ENCODE measurements around the gene PITX3.

The PITX3 gene

DNA sequence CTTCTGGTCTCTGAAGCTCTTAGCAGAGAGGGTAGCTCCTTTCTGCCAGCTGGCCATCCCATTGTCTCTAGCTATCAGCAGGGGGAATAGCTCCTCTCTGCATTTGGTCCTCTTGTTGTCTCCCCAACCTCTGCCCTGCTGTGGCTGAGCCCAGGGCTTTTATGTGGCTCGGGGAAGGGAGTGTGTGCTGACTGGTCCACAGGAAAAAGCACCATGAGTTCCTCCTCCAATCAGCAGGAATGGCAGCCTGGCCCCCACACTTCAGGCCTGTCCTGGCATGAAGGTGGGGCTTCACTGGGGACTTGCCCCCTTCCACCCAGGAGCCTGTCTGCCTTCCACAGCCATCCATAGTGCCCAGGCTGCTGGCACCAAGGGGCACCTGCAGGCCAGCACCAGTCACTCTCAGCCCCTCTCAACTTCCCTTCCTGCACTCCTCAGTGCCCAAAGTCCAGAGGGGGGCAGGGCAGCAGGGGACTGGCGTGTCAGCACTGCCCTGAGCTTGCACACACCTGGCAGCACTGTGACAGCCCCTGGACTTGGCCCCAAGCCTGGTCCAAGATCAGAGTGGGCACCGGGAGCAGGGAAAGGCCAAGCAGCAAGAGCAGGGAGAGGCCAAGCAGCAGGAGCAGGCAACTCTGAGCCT lies 52.9 kb downstream of the PITX3 start:
- H4K20me1 ChIP-seq (ENCODE audit: insufficient read depth) = no peaks in the 10 kb centered on the region
- TF ChIP-seq, protein P1, sequence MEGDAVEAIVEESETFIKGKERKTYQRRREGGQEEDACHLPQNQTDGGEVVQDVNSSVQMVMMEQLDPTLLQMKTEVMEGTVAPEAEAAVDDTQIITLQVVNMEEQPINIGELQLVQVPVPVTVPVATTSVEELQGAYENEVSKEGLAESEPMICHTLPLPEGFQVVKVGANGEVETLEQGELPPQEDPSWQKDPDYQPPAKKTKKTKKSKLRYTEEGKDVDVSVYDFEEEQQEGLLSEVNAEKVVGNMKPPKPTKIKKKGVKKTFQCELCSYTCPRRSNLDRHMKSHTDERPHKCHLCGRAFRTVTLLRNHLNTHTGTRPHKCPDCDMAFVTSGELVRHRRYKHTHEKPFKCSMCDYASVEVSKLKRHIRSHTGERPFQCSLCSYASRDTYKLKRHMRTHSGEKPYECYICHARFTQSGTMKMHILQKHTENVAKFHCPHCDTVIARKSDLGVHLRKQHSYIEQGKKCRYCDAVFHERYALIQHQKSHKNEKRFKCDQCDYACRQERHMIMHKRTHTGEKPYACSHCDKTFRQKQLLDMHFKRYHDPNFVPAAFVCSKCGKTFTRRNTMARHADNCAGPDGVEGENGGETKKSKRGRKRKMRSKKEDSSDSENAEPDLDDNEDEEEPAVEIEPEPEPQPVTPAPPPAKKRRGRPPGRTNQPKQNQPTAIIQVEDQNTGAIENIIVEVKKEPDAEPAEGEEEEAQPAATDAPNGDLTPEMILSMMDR (conservative IDR thresholded peaks at IDR 0.05; ENCODE audit: low read depth, low read length) = no peak
- no peak overlapping the region for H3K4me3 ChIP-seq (IDR thresholded peaks at IDR 0.05; ENCODE audit: insufficient read depth, low read depth, low read length)
- no peaks in the 10 kb centered on the region for H3K36me3 ChIP-seq (ENCODE audit: insufficient read depth)
- H2AFZ ChIP-seq (ENCODE audit: low read depth) = peak overlapping the region; percentile 81
- H3K9ac ChIP-seq = peak overlapping the region; percentile 55
- H3K79me2 ChIP-seq (ENCODE audit: insufficient read depth, low read depth) = no peaks in the 10 kb centered on the region
- H3K4me1 ChIP-seq (ENCODE audit: low read depth, poor library complexity, severe bottlenecking) = peaks cover 50% of the 10 kb centered on the region
- peak overlapping the region; percentile 97 for H3K27ac ChIP-seq
- H3K4me2 ChIP-seq = peak overlapping the region; percentile 92
- no peaks in the 10 kb centered on the region for H3K27me3 ChIP-seq (ENCODE audit: insufficient read depth, low read depth)

DNA sequence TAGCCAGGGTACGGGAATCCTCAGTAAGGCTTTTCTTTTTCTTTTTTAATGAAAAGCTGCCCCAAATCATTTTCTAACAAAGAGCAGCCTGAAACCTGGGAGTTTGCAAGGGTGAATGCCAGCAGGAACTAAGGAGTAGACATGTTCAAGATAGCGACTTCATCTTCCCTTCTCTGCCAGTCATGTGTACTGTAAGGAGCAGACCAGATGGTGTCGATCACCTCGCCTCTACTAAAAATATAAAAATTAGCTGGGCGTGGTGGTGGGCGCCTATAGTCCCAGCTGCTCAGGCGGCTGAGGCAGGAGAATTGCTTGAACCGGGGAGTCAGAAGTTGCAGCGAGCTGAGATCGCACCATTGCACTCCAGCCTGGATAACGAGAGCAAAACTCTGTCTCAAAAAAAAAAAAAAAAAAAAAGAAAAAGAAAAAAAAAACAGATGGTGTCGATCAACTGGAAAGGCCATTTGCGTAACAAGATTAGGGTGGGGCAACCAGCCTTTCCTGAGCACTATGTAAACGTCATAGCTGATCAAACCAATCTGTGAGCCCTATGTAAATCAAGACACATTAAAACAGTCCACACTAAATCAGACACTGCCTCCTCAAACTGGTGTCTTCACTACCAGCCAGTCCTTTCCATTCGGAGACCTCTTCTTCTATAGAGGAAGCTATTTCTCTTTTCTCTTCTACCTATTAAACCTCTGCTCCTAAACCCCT lies 55.3 kb downstream of the PITX3 start:
- Histone ChIP-seq H2AFZ (ENCODE audit: low read depth) (no peak overlapping the region), H3K4me1 (ENCODE audit: low read depth, poor library complexity, severe bottlenecking) (peaks cover 48% of the 10 kb centered on the region), H3K27me3 (ENCODE audit: insufficient read depth, low read depth) (no peaks in the 10 kb centered on the region), H4K20me1 (ENCODE audit: insufficient read depth) (no peaks in the 10 kb centered on the region), H3K79me2 (ENCODE audit: insufficient read depth, low read depth) (no peaks in the 10 kb centered on the region), H3K36me3 (ENCODE audit: insufficient read depth) (no peaks in the 10 kb centered on the region), H3K4me2 (no peak overlapping the region; the same call in 1 of the 2 replicates), H3K9ac (no peak overlapping the region), H3K4me3 (IDR thresholded peaks at IDR 0.05; ENCODE audit: insufficient read depth, low read depth, low read length) (no peak overlapping the region), H3K27ac (no peak overlapping the region)
- TF ChIP-seq, protein P1 (conservative IDR thresholded peaks at IDR 0.05; ENCODE audit: low read depth, low read length) = no peak

DNA sequence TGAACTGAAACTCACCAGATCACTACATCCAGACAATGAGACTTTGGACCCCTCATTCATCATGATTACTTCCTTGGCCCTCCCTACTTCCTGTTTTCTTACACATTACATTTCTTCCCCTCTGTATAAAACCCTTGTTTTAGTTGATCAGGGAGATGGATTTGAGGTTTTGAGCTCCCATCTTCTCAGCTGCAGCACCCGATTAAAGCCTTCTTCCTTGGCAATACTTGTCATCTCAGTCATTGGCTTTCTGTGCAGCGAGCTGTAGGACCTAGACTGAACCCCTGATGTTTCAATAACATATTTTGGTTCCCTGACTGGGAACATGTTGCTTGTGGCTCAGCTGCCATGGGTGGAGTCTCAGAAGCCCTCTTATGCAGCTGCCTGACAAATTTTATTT lies 56.0 kb downstream of the PITX3 start:
- Histone ChIP-seq H3K4me1 (ENCODE audit: low read depth, poor library complexity, severe bottlenecking) (peaks cover 47% of the 10 kb centered on the region), H3K79me2 (ENCODE audit: insufficient read depth, low read depth) (no peaks in the 10 kb centered on the region), H3K4me2 (no peak overlapping the region), H3K27ac (no peak overlapping the region), H3K4me3 (IDR thresholded peaks at IDR 0.05; ENCODE audit: insufficient read depth, low read depth, low read length) (no peak overlapping the region), H3K9ac (no peak overlapping the region), H2AFZ (ENCODE audit: low read depth) (no peak overlapping the region), H3K36me3 (ENCODE audit: insufficient read depth) (no peaks in the 10 kb centered on the region), H4K20me1 (ENCODE audit: insufficient read depth) (no peaks in the 10 kb centered on the region), H3K27me3 (ENCODE audit: insufficient read depth, low read depth) (no peaks in the 10 kb centered on the region)
- TF ChIP-seq, protein P1 (conservative IDR thresholded peaks at IDR 0.05; ENCODE audit: low read depth, low read length) = no peak

DNA sequence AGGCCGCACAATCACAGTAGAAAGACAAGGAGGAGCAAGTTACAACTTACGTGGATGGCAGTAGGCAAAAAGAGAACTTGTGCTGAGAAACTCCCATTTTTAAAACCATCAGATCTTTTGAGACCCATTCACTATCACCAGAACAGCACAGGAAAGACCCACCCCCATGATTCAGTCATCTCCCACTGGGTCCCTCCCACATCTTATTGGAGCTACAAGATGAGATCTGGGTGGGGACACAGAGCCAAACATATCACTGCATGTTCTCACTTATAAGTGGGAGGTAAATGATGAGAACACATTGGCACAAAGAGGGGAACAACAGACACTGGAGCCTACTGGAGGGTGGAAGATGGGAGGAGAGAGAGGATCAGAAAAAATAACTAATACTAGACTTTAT lies 56.7 kb downstream of the PITX3 start:
- Histone ChIP-seq H3K4me3 (IDR thresholded peaks at IDR 0.05; ENCODE audit: insufficient read depth, low read depth, low read length) (no peak overlapping the region), H2AFZ (ENCODE audit: low read depth) (no peak overlapping the region), H3K4me2 (no peak overlapping the region), H3K27ac (no peak overlapping the region), H3K79me2 (ENCODE audit: insufficient read depth, low read depth) (no peaks in the 10 kb centered on the region), H3K36me3 (ENCODE audit: insufficient read depth) (no peaks in the 10 kb centered on the region), H3K27me3 (ENCODE audit: insufficient read depth, low read depth) (no peaks in the 10 kb centered on the region), H3K9ac (no peak overlapping the region), H3K4me1 (ENCODE audit: low read depth, poor library complexity, severe bottlenecking) (peaks cover 41% of the 10 kb centered on the region), H4K20me1 (ENCODE audit: insufficient read depth) (no peaks in the 10 kb centered on the region)
- TF ChIP-seq, protein P1 (conservative IDR thresholded peaks at IDR 0.05; ENCODE audit: low read depth, low read length) = no peak

Measured in KMS-11 (cell line).